BE2C (cell line): ENCODE data around the gene FAM174C.

Experiments
- DNase-seq: peaks from one replicate; pipeline ENCODE4 v3.0.0-alpha.2; 2020
- H3K27me3 ChIP-seq: fragments of 250-450 bp; sonication (Bioruptor Pico); 2 replicates; pipeline ENCODE4 v1.5.1; 2020; ENCODE audit warnings: mild to moderate bottlenecking
- H3K36me3 ChIP-seq: fragments of 250-450 bp; sonication (Bioruptor Pico); 2 replicates; pipeline ENCODE4 v1.5.1; 2020; ENCODE audit warnings: mild to moderate bottlenecking
- H3K4me1 ChIP-seq: fragments of 250-450 bp; sonication (Bioruptor Pico); 2 replicates; pipeline ENCODE4 v1.5.1; 2020
- H3K4me3 ChIP-seq: 2 replicates; pipeline ENCODE4 v1.5.1; 2011; ENCODE audit warnings: low read depth, low read length
- H3K9me3 ChIP-seq: fragments of 250-450 bp; sonication (Bioruptor Pico); 2 replicates; pipeline ENCODE4 v1.5.1; 2020
- CTCF ChIP-seq: IDR thresholded peaks from 2 replicates; pipeline ENCODE4 v1.5.1; 2012; ENCODE audit warnings: mild to moderate bottlenecking, low read depth, low read length

Gene FAM174C

GRCh38 chr19:1269065-1269477, 6.3 kb upstream of the FAM174C start, which contains the start of gene CIRBP:
TSS of gene CIRBP (plus strand) at chr19:1269332. CDS start at chr19:1270934, 1,602 bp downstream.
- no peak for TF ChIP-seq CTCF
- peaks cover 35% of the 10 kb centered on the region for H3K4me1 ChIP-seq
- H3K9me3 ChIP-seq: no peaks in the 10 kb centered on the region
- H3K36me3 ChIP-seq: peaks cover 35% of the 10 kb centered on the region
- DNase-seq: peak; percentile 100
- H3K4me3 ChIP-seq: peak within 1 kb of the TSS; percentile 83
- peaks cover 3% of the 10 kb centered on the region; the same call in 1 of the 2 replicates for H3K27me3 ChIP-seq

- DNase-seq: peak; percentile 92
- Histone ChIP-seq H3K4me1 (peaks cover 38% of the 10 kb centered on the region), H3K9me3 (no peaks in the 10 kb centered on the region), H3K36me3 (peaks cover 40% of the 10 kb centered on the region), H3K27me3 (peaks cover 3% of the 10 kb centered on the region; the same call in 1 of the 2 replicates), H3K4me3 (peak overlapping the region; percentile 83)
- 0 out of 2 replicates have a peak, but pooled peaks have one; percentile 1 for TF ChIP-seq CTCF
These were observed 5.7 kb upstream of the FAM174C start for GRCh38 chr19:1269478-1270212.

- Histone ChIP-seq H3K9me3 (no peaks in the 10 kb centered on the region), H3K4me1 (peaks cover 31% of the 10 kb centered on the region), H3K36me3 (peaks cover 46% of the 10 kb centered on the region), H3K27me3 (peaks cover 3% of the 10 kb centered on the region; the same call in 1 of the 2 replicates), H3K4me3 (peak overlapping the region; percentile 83)
- no peak for DNase-seq
- 0 out of 2 replicates have a peak, but pooled peaks have one; percentile 0 for TF ChIP-seq CTCF
These were observed 5.0 kb upstream of the FAM174C start for GRCh38 chr19:1270213-1270853.

- H3K4me3 ChIP-seq: peak overlapping the region; percentile 83
- peaks cover 3% of the 10 kb centered on the region; the same call in 1 of the 2 replicates for H3K27me3 ChIP-seq
- no peaks in the 10 kb centered on the region for H3K9me3 ChIP-seq
- TF ChIP-seq CTCF: no peak
- H3K4me1 ChIP-seq: peaks cover 27% of the 10 kb centered on the region
- H3K36me3 ChIP-seq: peaks cover 46% of the 10 kb centered on the region
- no peak for DNase-seq
These were observed 4.3 kb upstream of the FAM174C start for GRCh38 chr19:1270854-1271527.

GRCh38 chr19:1271528-1272422, 3.6 kb upstream of the FAM174C start:
- Histone ChIP-seq H3K4me1 (peaks cover 25% of the 10 kb centered on the region), H3K9me3 (no peaks in the 10 kb centered on the region), H3K4me3 (no peak overlapping the region), H3K27me3 (peaks cover 3% of the 10 kb centered on the region; the same call in 1 of the 2 replicates), H3K36me3 (peaks cover 46% of the 10 kb centered on the region)
- no peak for TF ChIP-seq CTCF
- DNase-seq: no peak
